ENCODE data around the gene EYS. TPM values are rescaled to one million over a fixed set of nuclear protein-coding genes. Genes with fewer than 3 reads are reported as not detected.

EYS gene
- total and polyA plus RNA-seq, 9 of the 15 experiments (the other 6 are each of a cell fraction or from before 2014, with no cell fraction given), result 0.03 to 0.36 (median 0.10) TPM; not detected in 2

DNA sequence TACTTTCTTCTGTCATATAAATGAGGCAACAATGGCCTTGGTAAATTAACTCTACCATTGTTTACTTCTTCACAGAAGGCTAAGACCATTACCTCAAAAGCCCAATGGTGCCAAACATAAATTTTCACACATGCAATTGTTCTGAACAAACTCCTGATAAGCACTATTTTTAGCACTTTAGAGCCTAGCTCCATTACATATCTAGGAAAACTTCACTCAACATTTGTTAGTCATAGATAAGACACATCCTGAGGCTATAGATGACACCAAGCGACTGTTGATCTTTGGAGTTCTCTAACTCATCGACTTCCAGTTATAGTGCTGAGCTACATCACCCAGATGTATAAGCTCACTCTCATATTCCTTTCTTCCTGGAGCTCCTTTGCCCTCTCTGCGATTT, 245.9 kb downstream of the EYS start (continued):
- TF ChIP-seq HDAC6 (IDR thresholded peaks at IDR 0.05; ENCODE audit: low read depth, low read length) (no peak), MBD2 (IDR thresholded peaks at IDR 0.05; ENCODE audit: borderline replicate concordance, low read depth) (no peak), MECOM (CRISPR knock-in tag; IDR thresholded peaks at IDR 0.05) (no peak), CBFA2T3 (IDR thresholded peaks at IDR 0.05) (peak; percentile 85), SOX6 (IDR thresholded peaks at IDR 0.05) (peak; percentile 84), CHD1 (IDR thresholded peaks at IDR 0.05; ENCODE audit: low read length) (no peak), ZBTB8A (IDR thresholded peaks at IDR 0.05; ENCODE audit: partially characterized antibody) (no peak), PHB2 (IDR thresholded peaks at IDR 0.05; ENCODE audit: low read depth) (no peak), KLF16 (IDR thresholded peaks at IDR 0.05) (no peak), SIN3A (IDR thresholded peaks at IDR 0.05; ENCODE audit: borderline replicate concordance in 2 of 2, control insufficient read depth in 1 of 2, low read depth in 2 of 2, low read length in 2 of 2) (no peak), EZH2 (IDR thresholded peaks at IDR 0.05; ENCODE audit: borderline replicate concordance, low read depth, low read length) (no peak), PTTG1 (tag; IDR thresholded peaks at IDR 0.05; ENCODE audit: low read depth) (no peak), FIP1L1 (IDR thresholded peaks at IDR 0.05; ENCODE audit: low read depth, low read length, poor library complexity, severe bottlenecking) (no peak), ZNF695 (CRISPR knock-in tag; IDR thresholded peaks at IDR 0.05) (no peak), KHSRP (IDR thresholded peaks at IDR 0.05) (no peak), SRF (CRISPR knock-in tag; IDR thresholded peaks at IDR 0.05) (no peak), NFE2 (IDR thresholded peaks at IDR 0.05; ENCODE audit: low read depth) (no peak), ZNF79 (CRISPR knock-in tag; IDR thresholded peaks at IDR 0.05; ENCODE audit: low read depth) (no peak)
- TF ChIP-seq, protein P1, sequence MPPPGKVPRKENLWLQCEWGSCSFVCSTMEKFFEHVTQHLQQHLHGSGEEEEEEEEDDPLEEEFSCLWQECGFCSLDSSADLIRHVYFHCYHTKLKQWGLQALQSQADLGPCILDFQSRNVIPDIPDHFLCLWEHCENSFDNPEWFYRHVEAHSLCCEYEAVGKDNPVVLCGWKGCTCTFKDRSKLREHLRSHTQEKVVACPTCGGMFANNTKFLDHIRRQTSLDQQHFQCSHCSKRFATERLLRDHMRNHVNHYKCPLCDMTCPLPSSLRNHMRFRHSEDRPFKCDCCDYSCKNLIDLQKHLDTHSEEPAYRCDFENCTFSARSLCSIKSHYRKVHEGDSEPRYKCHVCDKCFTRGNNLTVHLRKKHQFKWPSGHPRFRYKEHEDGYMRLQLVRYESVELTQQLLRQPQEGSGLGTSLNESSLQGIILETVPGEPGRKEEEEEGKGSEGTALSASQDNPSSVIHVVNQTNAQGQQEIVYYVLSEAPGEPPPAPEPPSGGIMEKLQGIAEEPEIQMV (tag; conservative IDR thresholded peaks at IDR 0.05; ENCODE audit: low read depth), result no peak
- TF ChIP-seq, protein P2, sequence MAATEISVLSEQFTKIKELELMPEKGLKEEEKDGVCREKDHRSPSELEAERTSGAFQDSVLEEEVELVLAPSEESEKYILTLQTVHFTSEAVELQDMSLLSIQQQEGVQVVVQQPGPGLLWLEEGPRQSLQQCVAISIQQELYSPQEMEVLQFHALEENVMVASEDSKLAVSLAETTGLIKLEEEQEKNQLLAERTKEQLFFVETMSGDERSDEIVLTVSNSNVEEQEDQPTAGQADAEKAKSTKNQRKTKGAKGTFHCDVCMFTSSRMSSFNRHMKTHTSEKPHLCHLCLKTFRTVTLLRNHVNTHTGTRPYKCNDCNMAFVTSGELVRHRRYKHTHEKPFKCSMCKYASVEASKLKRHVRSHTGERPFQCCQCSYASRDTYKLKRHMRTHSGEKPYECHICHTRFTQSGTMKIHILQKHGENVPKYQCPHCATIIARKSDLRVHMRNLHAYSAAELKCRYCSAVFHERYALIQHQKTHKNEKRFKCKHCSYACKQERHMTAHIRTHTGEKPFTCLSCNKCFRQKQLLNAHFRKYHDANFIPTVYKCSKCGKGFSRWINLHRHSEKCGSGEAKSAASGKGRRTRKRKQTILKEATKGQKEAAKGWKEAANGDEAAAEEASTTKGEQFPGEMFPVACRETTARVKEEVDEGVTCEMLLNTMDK (IDR thresholded peaks at IDR 0.05; ENCODE audit: borderline replicate concordance, insufficient read depth, low read depth, low read length, poor library complexity, severe bottlenecking), result no peak
- TF ChIP-seq, protein P3, sequence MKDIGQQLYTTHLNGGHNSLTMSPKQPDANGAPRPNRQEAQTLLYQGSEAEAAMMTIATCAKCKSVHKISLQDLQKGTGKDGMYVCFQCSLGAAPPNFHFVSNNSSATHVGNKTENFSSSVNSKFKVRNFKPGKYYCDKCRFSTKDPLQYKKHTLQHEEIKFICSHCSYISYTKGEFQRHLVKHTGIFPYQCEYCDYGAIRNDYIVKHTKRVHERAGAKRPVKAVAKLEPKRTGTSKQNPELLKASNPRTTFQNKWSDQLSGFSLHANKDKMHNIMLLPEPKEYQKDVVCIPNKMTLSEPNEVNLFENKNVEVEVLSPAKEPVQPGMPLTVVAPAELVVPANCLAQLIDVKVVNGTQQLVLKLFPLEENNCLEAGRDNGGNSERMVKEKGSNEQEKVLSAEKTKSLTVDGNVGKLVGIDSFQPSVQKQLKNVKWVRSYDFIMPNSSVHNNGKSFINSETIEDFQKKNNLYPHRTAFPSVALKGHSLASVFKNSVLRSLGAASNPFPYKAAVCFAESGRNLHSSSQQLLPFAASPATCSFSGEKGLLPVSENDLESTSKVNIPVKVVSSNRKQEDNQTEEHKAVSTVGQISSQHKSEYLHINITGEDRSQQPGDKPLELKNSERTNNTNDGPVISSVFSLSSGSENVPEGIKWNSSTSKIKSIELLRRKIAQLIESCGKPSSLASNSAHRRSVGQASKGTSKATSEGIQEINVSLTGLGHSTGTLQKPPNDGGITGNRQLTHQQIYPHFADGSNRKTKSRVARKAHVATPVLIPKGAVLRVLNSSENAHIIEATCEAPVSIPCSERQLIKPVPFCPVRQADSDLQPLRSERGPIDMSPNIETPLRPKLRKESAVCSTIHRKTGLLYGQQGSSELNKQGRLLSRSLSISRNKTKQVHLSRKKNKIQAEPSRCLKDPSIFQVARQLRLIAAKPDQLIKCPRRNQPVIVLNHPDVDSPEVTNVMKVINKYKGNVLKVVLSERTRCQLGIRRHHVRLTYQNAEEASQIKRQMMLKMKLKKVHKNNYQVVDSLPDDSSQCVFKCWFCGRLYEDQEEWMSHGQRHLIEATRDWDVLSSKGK (CRISPR knock-in tag; IDR thresholded peaks at IDR 0.05), result no peak
- TF ChIP-seq, protein P4, sequence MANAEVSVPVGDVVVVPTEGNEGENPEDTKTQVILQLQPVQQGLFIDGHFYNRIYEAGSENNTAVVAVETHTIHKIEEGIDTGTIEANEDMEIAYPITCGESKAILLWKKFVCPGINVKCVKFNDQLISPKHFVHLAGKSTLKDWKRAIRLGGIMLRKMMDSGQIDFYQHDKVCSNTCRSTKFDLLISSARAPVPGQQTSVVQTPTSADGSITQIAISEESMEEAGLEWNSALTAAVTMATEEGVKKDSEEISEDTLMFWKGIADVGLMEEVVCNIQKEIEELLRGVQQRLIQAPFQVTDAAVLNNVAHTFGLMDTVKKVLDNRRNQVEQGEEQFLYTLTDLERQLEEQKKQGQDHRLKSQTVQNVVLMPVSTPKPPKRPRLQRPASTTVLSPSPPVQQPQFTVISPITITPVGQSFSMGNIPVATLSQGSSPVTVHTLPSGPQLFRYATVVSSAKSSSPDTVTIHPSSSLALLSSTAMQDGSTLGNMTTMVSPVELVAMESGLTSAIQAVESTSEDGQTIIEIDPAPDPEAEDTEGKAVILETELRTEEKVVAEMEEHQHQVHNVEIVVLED (CRISPR knock-in tag; IDR thresholded peaks at IDR 0.05), result no peak
